Trophoblast cell (in vitro differentiated cells and primary cell): ENCODE results near the gene RINT1.

ENCODE experiments used
- DNase-seq, 2 donors: peaks; one replicate each; pipeline ENCODE4 v3.0.0-alpha.2; 2016
- H2AFZ ChIP-seq: 2 replicates; pipeline ENCODE4 v1.6.1; 2013; ENCODE audit warnings: low read length, moderate library complexity, mild to moderate bottlenecking; ENCODE audit not compliant: insufficient read depth, poor library complexity
- H2AK5ac ChIP-seq: 2 replicates; pipeline ENCODE4 v1.6.1; 2013; ENCODE audit warnings: mild to moderate bottlenecking, low read length
- H2BK120ac ChIP-seq: 2 replicates; pipeline ENCODE4 v1.6.1; 2013; ENCODE audit warnings: low read length, mild to moderate bottlenecking, moderate library complexity; ENCODE audit not compliant: insufficient read depth, poor library complexity
- H2BK12ac ChIP-seq: 2 replicates; pipeline ENCODE4 v1.6.1; 2013; ENCODE audit warnings: mild to moderate bottlenecking, low read length, moderate library complexity
- H2BK5ac ChIP-seq: 2 replicates; pipeline ENCODE4 v1.6.1; 2013; ENCODE audit warnings: low read length, low read depth, moderate library complexity, mild to moderate bottlenecking; ENCODE audit not compliant: poor library complexity
- H3K14ac ChIP-seq: 2 replicates; pipeline ENCODE4 v1.6.1; 2013; ENCODE audit warnings: mild to moderate bottlenecking, low read length
- H3K18ac ChIP-seq: 2 replicates; pipeline ENCODE4 v1.6.1; 2013; ENCODE audit warnings: mild to moderate bottlenecking, low read length
- H3K23ac ChIP-seq: 2 replicates; pipeline ENCODE4 v1.6.1; 2013; ENCODE audit warnings: low read length
- H3K27ac ChIP-seq: 2 replicates; pipeline ENCODE4 v1.5.1; 2013; ENCODE audit warnings: low read depth, mild to moderate bottlenecking, inconsistent platforms, low read length, moderate library complexity
- H3K27me3 ChIP-seq: 2 replicates; pipeline ENCODE4 v1.6.1; 2013; ENCODE audit warnings: inconsistent platforms, mild to moderate bottlenecking, low read length, moderate library complexity; ENCODE audit not compliant: insufficient read depth
- H3K36me3 ChIP-seq, 2 experiments: 1 replicate in 1 of 2; 2 replicates in 1 of 2; pipeline ENCODE4 v1.6.1; 2013; ENCODE audit warnings: low read length in 2 of 2, mild to moderate bottlenecking in 2 of 2, moderate library complexity in 1 of 2; ENCODE audit not compliant: insufficient read depth in 2 of 2, control insufficient read depth in 1 of 2
- H3K4ac ChIP-seq: 2 replicates; pipeline ENCODE4 v1.6.1; 2013; ENCODE audit warnings: low read depth, mild to moderate bottlenecking, low read length, moderate library complexity
- H3K4me1 ChIP-seq, 2 experiments: 1 replicate in 1 of 2; 2 replicates in 1 of 2; pipeline ENCODE4 v1.6.1; 2013; ENCODE audit warnings: low read length in 2 of 2, mild to moderate bottlenecking in 2 of 2, moderate library complexity in 1 of 2; ENCODE audit not compliant: insufficient read depth in 2 of 2, control insufficient read depth in 1 of 2
- H3K4me2 ChIP-seq: 2 replicates; pipeline ENCODE4 v1.6.1; 2013; ENCODE audit warnings: inconsistent platforms, mild to moderate bottlenecking, low read length, moderate library complexity
- H3K4me3 ChIP-seq: 2 replicates; pipeline ENCODE4 v1.5.1; 2013; ENCODE audit warnings: mild to moderate bottlenecking, low read depth, low read length, inconsistent platforms
- H3K79me1 ChIP-seq: one replicate; pipeline ENCODE4 v1.6.1; 2013; ENCODE audit warnings: low read length
- H3K79me2 ChIP-seq: 2 replicates; pipeline ENCODE4 v1.6.1; 2013; ENCODE audit warnings: low read length, mild to moderate bottlenecking; ENCODE audit not compliant: control insufficient read depth, insufficient read depth, poor library complexity
- H3K9ac ChIP-seq: 2 replicates; pipeline ENCODE4 v1.6.1; 2013; ENCODE audit warnings: mild to moderate bottlenecking, low read length
- H3K9me3 ChIP-seq: 2 replicates; pipeline ENCODE4 v1.6.1; 2013; ENCODE audit warnings: low read depth, mild to moderate bottlenecking, control low read depth, inconsistent platforms, low read length; ENCODE audit not compliant: insufficient read depth
- H4K12ac ChIP-seq: 2 replicates; pipeline ENCODE4 v1.6.1; 2013; ENCODE audit warnings: low read depth, mild to moderate bottlenecking, low read length, moderate library complexity
- H4K8ac ChIP-seq: 2 replicates; pipeline ENCODE4 v1.6.1; 2013; ENCODE audit warnings: low read depth, mild to moderate bottlenecking, low read length, moderate library complexity
- H4K91ac ChIP-seq: one replicate; pipeline ENCODE4 v1.6.1; 2013; ENCODE audit warnings: low read depth, mild to moderate bottlenecking, low read length, moderate library complexity
- WGBS: extraction: QIAGEN DNeasy Blood & Tissue Kit; methylation state at CpG from one replicate; pipeline ENCODE4 v1.1.7; 2013; ENCODE audit warnings: missing lambda C conversion rate; ENCODE audit not compliant: insufficient read length, insufficient coverage; ENCODE audit errors: extremely low coverage; 5-methylcytosine and 5-hydroxymethylcytosine counted together

RINT1 gene

DNA sequence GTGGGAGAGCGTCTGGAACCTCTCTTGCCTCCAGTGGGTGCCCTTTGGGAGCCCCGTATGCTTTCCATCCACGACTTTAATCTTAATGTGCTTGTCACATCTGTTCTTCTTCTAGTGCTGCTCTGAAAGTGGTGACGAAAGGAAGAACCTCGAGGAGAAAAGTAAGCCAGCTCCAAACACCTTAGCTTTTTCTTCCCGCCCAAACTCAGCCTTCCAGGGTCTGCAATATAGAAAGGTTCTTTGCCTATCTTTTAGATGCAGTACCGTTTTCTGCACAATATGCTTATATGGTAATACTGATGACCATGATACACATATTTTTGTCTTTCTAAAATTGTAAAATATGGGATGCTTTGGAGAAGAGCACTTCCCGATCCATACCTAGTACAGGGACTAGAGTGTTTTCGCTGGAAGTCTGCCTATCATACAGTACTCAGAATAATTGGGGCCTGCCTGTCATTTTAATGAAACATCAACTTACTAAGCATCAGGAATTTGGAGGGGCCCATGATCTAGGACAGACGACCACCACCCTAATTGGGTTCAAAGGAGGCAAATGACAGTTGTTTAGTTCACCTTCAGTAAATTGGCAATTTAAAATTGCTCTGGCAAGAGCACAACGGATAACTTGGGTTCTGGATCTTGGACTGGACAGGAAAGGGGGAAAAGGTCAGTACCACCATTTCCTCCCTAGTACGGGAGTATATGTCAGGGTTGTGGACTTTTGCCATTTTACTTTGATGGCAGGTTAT lies 884 bp downstream of the RINT1 start:
- Histone ChIP-seq H4K12ac (peak overlapping the region; percentile 82), H3K4me2 (peak overlapping the region; percentile 88)

DNA sequence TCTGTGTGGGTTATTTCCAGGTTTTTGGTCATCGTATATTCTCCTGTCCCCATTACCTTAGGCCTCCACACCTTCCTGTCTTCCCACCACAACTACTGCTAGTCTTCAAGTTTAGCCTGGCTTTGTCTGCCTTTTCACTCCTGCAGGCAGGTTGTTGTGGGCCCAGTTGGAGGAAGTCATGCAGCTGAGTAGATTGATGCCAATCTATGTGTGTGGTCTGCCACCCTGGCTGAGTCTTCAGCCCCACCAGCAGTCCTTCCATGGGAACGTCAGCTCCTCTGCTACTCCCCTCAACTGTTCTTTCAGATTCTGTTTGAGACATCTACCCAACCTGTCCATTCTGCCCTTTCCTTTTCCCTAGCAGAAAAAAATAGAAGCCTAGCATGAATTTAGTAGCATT lies 6.3 kb downstream of the RINT1 start:
- Histone ChIP-seq H2BK120ac (no peak overlapping the region), H3K14ac (no peak overlapping the region), H3K18ac (no peak overlapping the region), H4K91ac (no peak overlapping the region), H3K9me3 (no peaks in the 10 kb centered on the region), H3K4me2 (no peak overlapping the region), H3K4me3 (no peak overlapping the region), H2BK12ac (no peak overlapping the region), H3K27ac (no peak overlapping the region), H2BK5ac (no peak overlapping the region), H3K36me3 (peaks cover 20 to 25% of the 10 kb centered on the region in 2 experiments), H3K9ac (no peak overlapping the region), H3K4me1 (peaks cover 0 to 2% of the 10 kb centered on the region in 2 experiments), H3K79me1 (no peaks in the 10 kb centered on the region), H4K12ac (no peak overlapping the region), H4K8ac (no peak overlapping the region), H2AFZ (no peak overlapping the region), H2AK5ac (no peak overlapping the region), H3K23ac (no peak overlapping the region), H3K27me3 (no peaks in the 10 kb centered on the region), H3K4ac (no peak overlapping the region), H3K79me2 (no peaks in the 10 kb centered on the region)
- no CpG with 5 or more reads among the region's 2 CpGs for WGBS
- DNase-seq = no peak

More for the DNA sequence above, 884 bp downstream of the RINT1 start:
- H3K14ac ChIP-seq = peak overlapping the region; percentile 95
- H3K4me1 ChIP-seq = peaks cover 4 to 5% of the 10 kb centered on the region in 2 experiments
- H3K79me2 ChIP-seq = peaks cover 8% of the 10 kb centered on the region
- H3K36me3 ChIP-seq = peaks cover 3 to 8% of the 10 kb centered on the region in 2 experiments
- H3K18ac ChIP-seq = no peak overlapping the region
- peak overlapping the region; percentile 87 for H2AFZ ChIP-seq
- peaks cover 4% of the 10 kb centered on the region for H3K79me1 ChIP-seq
- H4K8ac ChIP-seq = peak overlapping the region; percentile 99
- H2BK5ac ChIP-seq = no peak overlapping the region
- no peak overlapping the region for H2BK120ac ChIP-seq
- no peak for DNase-seq
- H2BK12ac ChIP-seq = no peak overlapping the region
- H3K9me3 ChIP-seq = peaks cover 1% of the 10 kb centered on the region
- peak overlapping the region; percentile 99 for H3K4me3 ChIP-seq
- no peak overlapping the region for H3K27ac ChIP-seq
- H2AK5ac ChIP-seq = no peak overlapping the region
- H3K4ac ChIP-seq = peak overlapping the region; percentile 83
- H4K91ac ChIP-seq = peak overlapping the region; percentile 84
- peak overlapping the region; percentile 99 for H3K9ac ChIP-seq
- no CpG with 5 or more reads among the region's 12 CpGs for WGBS
- H3K23ac ChIP-seq = no peak overlapping the region
- no peaks in the 10 kb centered on the region for H3K27me3 ChIP-seq

DNA sequence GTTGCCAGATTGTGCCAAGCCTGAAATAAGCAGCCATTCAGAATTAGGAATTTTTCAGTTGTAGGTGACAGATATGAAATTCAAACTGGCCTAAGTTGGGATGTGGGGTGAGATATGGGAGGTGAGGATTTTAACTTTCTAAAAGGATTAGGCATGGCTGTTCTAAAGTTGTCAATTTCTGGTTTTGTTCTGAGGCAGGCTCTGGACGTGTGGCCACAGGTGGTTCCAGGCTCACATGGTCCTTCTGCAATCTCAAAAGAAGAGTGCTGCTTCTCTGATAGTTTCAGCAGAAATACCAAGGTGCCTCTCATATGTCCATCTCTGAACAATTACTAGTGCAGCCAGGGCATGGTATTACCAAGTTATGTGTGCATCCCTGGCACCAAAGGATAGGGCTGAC lies 27.9 kb downstream of the RINT1 start:
- no peaks in the 10 kb centered on the region for H3K4me1 ChIP-seq
- no peaks in the 10 kb centered on the region for H3K79me2 ChIP-seq
- no peak overlapping the region for H2BK120ac ChIP-seq
- WGBS = no CpG with 5 or more reads among the region's 1 CpG
- H3K9ac ChIP-seq = no peak overlapping the region
- no peak overlapping the region for H3K4me2 ChIP-seq
- no peak overlapping the region for H3K23ac ChIP-seq
- no peak overlapping the region for H3K27ac ChIP-seq
- peaks cover 19 to 30% of the 10 kb centered on the region in 2 experiments for H3K36me3 ChIP-seq
- H3K79me1 ChIP-seq = no peaks in the 10 kb centered on the region
- H2BK12ac ChIP-seq = no peak overlapping the region
- H3K18ac ChIP-seq = no peak overlapping the region
- H4K91ac ChIP-seq = no peak overlapping the region
- no peak overlapping the region for H2AK5ac ChIP-seq
- no peak overlapping the region for H3K14ac ChIP-seq
- no peak overlapping the region for H3K4me3 ChIP-seq
- H2BK5ac ChIP-seq = no peak overlapping the region
- no peaks in the 10 kb centered on the region for H3K27me3 ChIP-seq
- no peak overlapping the region for H4K8ac ChIP-seq
- no peak overlapping the region for H4K12ac ChIP-seq
- H2AFZ ChIP-seq = no peak overlapping the region
- H3K9me3 ChIP-seq = no peaks in the 10 kb centered on the region
- no peak for DNase-seq
- no peak overlapping the region for H3K4ac ChIP-seq

DNA sequence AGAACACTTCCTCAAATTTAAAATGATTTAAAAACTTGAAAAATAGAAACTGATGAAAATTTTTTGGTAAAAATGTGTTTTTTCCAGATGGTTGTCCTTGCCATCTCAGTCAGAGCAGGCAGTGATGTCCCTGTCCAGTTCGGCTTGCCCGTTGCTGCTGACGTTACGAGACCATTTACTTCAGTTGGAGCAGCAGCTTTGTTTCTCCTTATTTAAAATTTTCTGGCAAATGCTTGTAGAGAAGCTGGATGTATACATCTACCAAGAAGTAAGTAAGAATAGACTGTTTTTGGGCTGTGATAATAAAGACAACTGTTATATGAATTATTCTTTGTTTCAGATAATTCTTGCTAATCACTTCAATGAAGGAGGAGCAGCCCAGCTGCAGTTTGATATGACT lies 33.2 kb downstream of the RINT1 start:
- no peaks in the 10 kb centered on the region for H3K79me1 ChIP-seq
- no peaks in the 10 kb centered on the region for H3K27me3 ChIP-seq
- H4K8ac ChIP-seq = no peak overlapping the region
- H3K27ac ChIP-seq = no peak overlapping the region
- no peak overlapping the region for H4K12ac ChIP-seq
- H3K18ac ChIP-seq = no peak overlapping the region
- H3K14ac ChIP-seq = no peak overlapping the region
- no peak overlapping the region for H2BK120ac ChIP-seq
- no peak overlapping the region for H2BK5ac ChIP-seq
- no peak overlapping the region for H3K4me3 ChIP-seq
- no peak for DNase-seq
- H3K4me1 ChIP-seq = no peaks in the 10 kb centered on the region
- no CpG with 5 or more reads among the region's 4 CpGs for WGBS
- no peak overlapping the region for H4K91ac ChIP-seq
- no peak overlapping the region for H3K23ac ChIP-seq
- H2AK5ac ChIP-seq = no peak overlapping the region
- H3K79me2 ChIP-seq = no peaks in the 10 kb centered on the region
- no peaks in the 10 kb centered on the region for H3K9me3 ChIP-seq
- H3K4ac ChIP-seq = no peak overlapping the region
- no peak overlapping the region for H3K9ac ChIP-seq
- H3K36me3 ChIP-seq = peaks cover 20 to 24% of the 10 kb centered on the region in 2 experiments
- H3K4me2 ChIP-seq = no peak overlapping the region
- no peak overlapping the region for H2AFZ ChIP-seq
- no peak overlapping the region for H2BK12ac ChIP-seq
